ENCODE data around the gene SRP9. TPM values are rescaled to one million over a fixed set of nuclear protein-coding genes. Genes with fewer than 3 reads are reported as not detected.

The SRP9 gene
- total and polyA plus RNA-seq, 10 of the 15 experiments (the other 5 are each of a cell fraction or from before 2014, with no cell fraction given) = 248 to 1,200 (median 514) TPM

DNA sequence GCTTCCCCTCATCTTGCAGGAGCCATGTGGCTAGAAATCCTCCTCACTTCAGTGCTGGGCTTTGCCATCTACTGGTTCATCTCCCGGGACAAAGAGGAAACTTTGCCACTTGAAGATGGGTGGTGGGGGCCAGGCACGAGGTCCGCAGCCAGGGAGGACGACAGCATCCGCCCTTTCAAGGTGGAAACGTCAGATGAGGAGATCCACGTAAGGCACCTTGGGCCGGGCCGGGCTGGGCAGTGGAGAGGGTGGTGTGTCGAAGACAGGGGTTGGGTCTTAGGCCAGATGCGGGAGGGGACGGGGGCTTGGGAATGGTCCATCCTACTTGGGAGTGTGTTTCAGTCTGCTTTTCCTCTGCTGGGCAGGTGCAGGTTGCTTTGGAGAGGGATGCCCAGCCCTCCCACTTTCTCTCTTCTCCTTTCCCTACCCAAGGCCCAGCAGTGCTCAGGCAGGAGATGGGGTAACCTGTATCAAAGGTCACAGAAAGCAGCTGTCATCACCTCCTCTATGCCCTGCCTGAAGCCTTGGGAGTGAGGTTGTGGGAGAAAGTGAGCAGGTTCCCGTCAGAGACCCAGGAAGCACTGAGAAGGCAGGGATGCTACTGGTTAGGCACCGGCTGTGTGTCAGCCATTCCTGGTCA is 51.2 kb downstream of the SRP9 start:
- Histone ChIP-seq H4K20me1 (ENCODE audit: control insufficient read depth, insufficient read depth) (no peaks in the 10 kb centered on the region), H3K27ac (ENCODE audit: control insufficient read depth, insufficient read depth) (no peak overlapping the region), H3K36me3 (ENCODE audit: control insufficient read depth in 2 of 2, insufficient read depth in 2 of 2, low read length in 1 of 2) (no peaks in the 10 kb centered on the region), H3K79me2 (ENCODE audit: control insufficient read depth, insufficient read depth, low read length) (no peaks in the 10 kb centered on the region), H3K9ac (ENCODE audit: control insufficient read depth, insufficient read depth, low read length) (no peak overlapping the region), H3K4me2 (ENCODE audit: control insufficient read depth, insufficient read depth) (no peak overlapping the region), H3K4me3 (no peak overlapping the region), H3K9me3 (replicated peaks; ENCODE audit: control insufficient read depth, insufficient read depth, low read length) (no peaks in the 10 kb centered on the region), H3K4me1 (ENCODE audit: control insufficient read depth, insufficient read depth, low read length) (no peaks in the 10 kb centered on the region), H3K27me3 (replicated peaks in 1 of 2; ENCODE audit: control insufficient read depth in 2 of 2, insufficient read depth in 2 of 2, low read length in 1 of 2) (no peaks in the 10 kb centered on the region), H2AFZ (ENCODE audit: control insufficient read depth, low read depth, low read length) (no peak overlapping the region)
- ChIA-PET POLR2A (no interaction called here), SMC1A (ENCODE audit: uncharacterized antibody, unreplicated experiment) (no interaction called here), CTCF (no interaction called here), RAD21 (ENCODE audit: unreplicated experiment) (no interaction called here)
- WGBS (ENCODE audit: insufficient coverage, insufficient replicate concordance, low lambda C conversion rate, missing lambda C conversion rate) = 60% methylated on average over 14 of the region's 14 CpGs
- intact Hi-C loops (cut with micrococcal nuclease; ENCODE audit: unreplicated experiment) (no loop called here), in situ Hi-C loops (cut with MboI) (no loop called here)
- no peak for TF ChIP-seq SREBF2 (IDR thresholded peaks at IDR 0.05; ENCODE audit: low read length)
- TF ChIP-seq TAF1 (IDR thresholded peaks at IDR 0.05; ENCODE audit: borderline replicate concordance, low read depth, low read length) = no peak
- TF ChIP-seq, protein P1, sequence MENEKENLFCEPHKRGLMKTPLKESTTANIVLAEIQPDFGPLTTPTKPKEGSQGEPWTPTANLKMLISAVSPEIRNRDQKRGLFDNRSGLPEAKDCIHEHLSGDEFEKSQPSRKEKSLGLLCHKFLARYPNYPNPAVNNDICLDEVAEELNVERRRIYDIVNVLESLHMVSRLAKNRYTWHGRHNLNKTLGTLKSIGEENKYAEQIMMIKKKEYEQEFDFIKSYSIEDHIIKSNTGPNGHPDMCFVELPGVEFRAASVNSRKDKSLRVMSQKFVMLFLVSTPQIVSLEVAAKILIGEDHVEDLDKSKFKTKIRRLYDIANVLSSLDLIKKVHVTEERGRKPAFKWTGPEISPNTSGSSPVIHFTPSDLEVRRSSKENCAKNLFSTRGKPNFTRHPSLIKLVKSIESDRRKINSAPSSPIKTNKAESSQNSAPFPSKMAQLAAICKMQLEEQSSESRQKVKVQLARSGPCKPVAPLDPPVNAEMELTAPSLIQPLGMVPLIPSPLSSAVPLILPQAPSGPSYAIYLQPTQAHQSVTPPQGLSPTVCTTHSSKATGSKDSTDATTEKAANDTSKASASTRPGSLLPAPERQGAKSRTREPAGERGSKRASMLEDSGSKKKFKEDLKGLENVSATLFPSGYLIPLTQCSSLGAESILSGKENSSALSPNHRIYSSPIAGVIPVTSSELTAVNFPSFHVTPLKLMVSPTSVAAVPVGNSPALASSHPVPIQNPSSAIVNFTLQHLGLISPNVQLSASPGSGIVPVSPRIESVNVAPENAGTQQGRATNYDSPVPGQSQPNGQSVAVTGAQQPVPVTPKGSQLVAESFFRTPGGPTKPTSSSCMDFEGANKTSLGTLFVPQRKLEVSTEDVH (IDR thresholded peaks at IDR 0.05; ENCODE audit: low read depth, partially characterized antibody) = no peak
- no peak for TF ChIP-seq POU2F2 (IDR thresholded peaks at IDR 0.05; ENCODE audit: borderline replicate concordance, low read depth, low read length)
- TF ChIP-seq SRF (IDR thresholded peaks at IDR 0.05; ENCODE audit: low read depth in 2 of 2, low read length in 2 of 2) = no peak
- FAIRE-seq (no peak), ATAC-seq (no peak), DNase-seq (ENCODE audit: low read depth, low spot score) (no peak)
- BruUV-seq (replicated peaks) = no TSS peak
